SU-DHL-6 (cell line): ENCODE results near the gene MAP3K4.

Source experiments
- H2AFZ ChIP-seq: fragments of 200-600 bp; sonication (generic); 2 replicates; pipeline ENCODE4 v1.6.1; 2014; ENCODE audit warnings: low read depth, mild to moderate bottlenecking, moderate library complexity, mixed read lengths, antibody characterized with exemption, low read length; ENCODE audit not compliant: severe bottlenecking
- H3F3A ChIP-seq: fragments of 200-600 bp; shearing (Covaris generic); 2 replicates; pipeline ENCODE4 v1.6.0; 2016; ENCODE audit warnings: antibody characterized with exemption, mild to moderate bottlenecking; ENCODE audit not compliant: insufficient read depth
- H3K27ac ChIP-seq: fragments of 200-600 bp; sonication (generic); 2 replicates; pipeline ENCODE4 v1.5.1; 2016; ENCODE audit warnings: low read depth, mild to moderate bottlenecking, low read length, moderate library complexity, mixed read lengths
- H3K27me3 ChIP-seq: fragments of 200-600 bp; sonication (generic), shearing (Covaris generic); 2 replicates; pipeline ENCODE4 v1.6.0; 2014; ENCODE audit warnings: mild to moderate bottlenecking, low read length
- H3K36me3 ChIP-seq: fragments of 200-600 bp; sonication (generic); 2 replicates; pipeline ENCODE4 v1.6.1; 2014; ENCODE audit warnings: mild to moderate bottlenecking, low read length, mixed read lengths
- H3K4me2 ChIP-seq: fragments of 300-600, 200-600 bp; shearing (Covaris generic), sonication (generic); 2 replicates; pipeline ENCODE4 v1.6.0; 2014; ENCODE audit warnings: low read length, low read depth, mild to moderate bottlenecking; ENCODE audit not compliant: poor library complexity, severe bottlenecking
- H3K4me3 ChIP-seq: fragments of 200-600 bp; sonication (generic); 2 replicates; pipeline ENCODE4 v1.5.1; 2014; ENCODE audit warnings: antibody characterized with exemption, low read length, mild to moderate bottlenecking, mixed read lengths; ENCODE audit not compliant: insufficient read depth, poor library complexity, severe bottlenecking
- H3K79me2 ChIP-seq: fragments of 200-600 bp; sonication (generic); 2 replicates; pipeline ENCODE4 v1.6.1; 2014; ENCODE audit warnings: mild to moderate bottlenecking, low read length, moderate library complexity; ENCODE audit not compliant: insufficient read depth
- H3K9ac ChIP-seq: fragments of 200-600 bp; sonication (generic); 2 replicates; pipeline ENCODE4 v1.7.0; 2014; ENCODE audit warnings: mild to moderate bottlenecking, low read length
- H3K9me2 ChIP-seq: fragments of 200-600 bp; sonication (generic); replicated peaks from 2 replicates; pipeline ENCODE4 v1.6.1; 2014; ENCODE audit warnings: low read length; ENCODE audit not compliant: insufficient read depth
- H3K9me3 ChIP-seq: fragments of 200-600 bp; sonication (generic); 2 replicates; pipeline ENCODE4 v1.6.1; 2014; ENCODE audit warnings: low read length, mixed read lengths; ENCODE audit not compliant: insufficient read depth
- H4K20me1 ChIP-seq: fragments of 200-600 bp; sonication (generic); 2 replicates; pipeline ENCODE4 v1.6.1; 2014; ENCODE audit warnings: low read depth, mild to moderate bottlenecking, antibody characterized with exemption, low read length, moderate library complexity, mixed read lengths
- CTCF ChIP-seq: fragments of 200-600 bp; sonication (generic); IDR thresholded peaks from one replicate; pipeline ENCODE4 v1.5.1; 2017; ENCODE audit warnings: antibody characterized with exemption, mild to moderate bottlenecking, low read length, moderate library complexity; ENCODE audit not compliant: insufficient read depth, poor library complexity, severe bottlenecking
- EZH2phosphoT487 ChIP-seq: fragments of 200-600 bp; sonication (generic), shearing (Covaris generic); conservative IDR thresholded peaks from 2 replicates; pipeline ENCODE4 v1.6.1; 2018; ENCODE audit warnings: mild to moderate bottlenecking, antibody characterized with exemption, low read length, moderate library complexity, mixed read lengths

The MAP3K4 gene

GRCh38 chr6:161021998-161022743, 30.6 kb downstream of the MAP3K4 start:
- Histone ChIP-seq H3K79me2 (peaks cover 14% of the 10 kb centered on the region), H3K27me3 (no peaks in the 10 kb centered on the region), H3K9ac (no peak overlapping the region), H3K4me2 (no peak overlapping the region), H3K27ac (no peak overlapping the region), H2AFZ (no peak overlapping the region), H3K4me3 (no peak overlapping the region), H3F3A (no peaks in the 10 kb centered on the region), H4K20me1 (peaks cover 5% of the 10 kb centered on the region), H3K9me2 (no peaks in the 10 kb centered on the region), H3K36me3 (no peaks in the 10 kb centered on the region), H3K9me3 (no peaks in the 10 kb centered on the region)
- TF ChIP-seq CTCF: no peak
- no peak for TF ChIP-seq EZH2phosphoT487

DNA sequence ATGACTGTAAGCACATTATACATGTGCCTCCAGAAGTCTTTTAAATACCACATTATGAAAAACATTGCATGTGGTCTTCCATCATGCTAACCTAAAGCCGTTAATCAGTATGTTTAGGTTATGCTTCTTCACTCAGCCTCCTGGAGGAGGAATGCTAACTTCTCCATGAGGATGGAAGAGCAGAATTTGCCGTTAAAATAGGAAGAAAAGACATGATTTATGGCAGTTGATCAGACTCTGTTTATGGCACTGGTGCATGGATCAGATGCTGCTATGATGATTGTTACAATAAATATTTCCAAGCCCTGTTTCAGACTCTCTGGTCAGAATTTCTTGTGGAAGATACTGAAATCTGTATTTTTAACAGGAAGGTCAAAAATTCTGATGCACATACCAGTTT, 31.7 kb downstream of the MAP3K4 start:
- Histone ChIP-seq H4K20me1 (peaks cover 12% of the 10 kb centered on the region), H3K27me3 (no peaks in the 10 kb centered on the region), H3K4me3 (no peak overlapping the region), H3K79me2 (peaks cover 5% of the 10 kb centered on the region; the same call in 1 of the 2 replicates), H2AFZ (no peak overlapping the region), H3K9ac (no peak overlapping the region), H3F3A (no peaks in the 10 kb centered on the region), H3K36me3 (no peaks in the 10 kb centered on the region), H3K27ac (no peak overlapping the region), H3K4me2 (no peak overlapping the region), H3K9me2 (no peaks in the 10 kb centered on the region), H3K9me3 (no peaks in the 10 kb centered on the region)
- no peak for TF ChIP-seq CTCF
- no peak for TF ChIP-seq EZH2phosphoT487

GRCh38 chr6:161024364-161024920, 32.9 kb downstream of the MAP3K4 start:
- Histone ChIP-seq H3F3A (no peaks in the 10 kb centered on the region), H3K9me3 (no peaks in the 10 kb centered on the region), H3K36me3 (no peaks in the 10 kb centered on the region), H3K4me2 (no peak overlapping the region), H3K9ac (no peak overlapping the region), H2AFZ (no peak overlapping the region), H3K79me2 (peaks cover 5% of the 10 kb centered on the region; the same call in 1 of the 2 replicates), H4K20me1 (peaks cover 12% of the 10 kb centered on the region), H3K27ac (no peak overlapping the region), H3K4me3 (no peak overlapping the region), H3K9me2 (no peaks in the 10 kb centered on the region), H3K27me3 (no peaks in the 10 kb centered on the region)
- TF ChIP-seq EZH2phosphoT487: no peak
- no peak for TF ChIP-seq CTCF
